IPS-20b (cell line): ENCODE results near the gene TTLL3.

ENCODE experiments used
- H3K27ac ChIP-seq: one replicate; pipeline ENCODE4 v1.5.1; 2013; ENCODE audit warnings: low read length
- H3K27me3 ChIP-seq: 2 replicates; pipeline ENCODE4 v1.6.1; 2013; ENCODE audit warnings: mild to moderate bottlenecking, low read length, inconsistent platforms; ENCODE audit not compliant: insufficient read depth
- H3K36me3 ChIP-seq: 2 replicates; pipeline ENCODE4 v1.6.1; 2013; ENCODE audit warnings: low read depth, mild to moderate bottlenecking, inconsistent platforms, low read length, moderate library complexity; ENCODE audit not compliant: insufficient read depth
- H3K4me1 ChIP-seq: 2 replicates; pipeline ENCODE4 v1.6.1; 2013; ENCODE audit warnings: mild to moderate bottlenecking, control low read depth, inconsistent platforms, low read length, moderate library complexity; ENCODE audit not compliant: insufficient read depth
- H3K4me3 ChIP-seq: 2 replicates; pipeline ENCODE4 v1.5.1; 2013; ENCODE audit warnings: mild to moderate bottlenecking, low read length, inconsistent platforms
- H3K9ac ChIP-seq: 2 replicates; pipeline ENCODE4 v1.6.1; 2013; ENCODE audit warnings: low read depth, mild to moderate bottlenecking, inconsistent platforms, low read length, moderate library complexity
- H3K9me3 ChIP-seq: 2 replicates; pipeline ENCODE4 v1.6.1; 2013; ENCODE audit warnings: mild to moderate bottlenecking, low read depth, low read length, inconsistent platforms; ENCODE audit not compliant: insufficient read depth

The TTLL3 gene

GRCh38 chr3:9884555-9885165 lies 74.6 kb downstream of the TTLL3 start:
- no peaks in the 10 kb centered on the region for H3K36me3 ChIP-seq
- H3K27ac ChIP-seq, result no peak overlapping the region
- H3K4me1 ChIP-seq, result peaks cover 2% of the 10 kb centered on the region; the same call in 1 of the 2 replicates
- H3K4me3 ChIP-seq, result no peak overlapping the region
- H3K27me3 ChIP-seq, result no peaks in the 10 kb centered on the region
- no peak overlapping the region for H3K9ac ChIP-seq
- no peaks in the 10 kb centered on the region for H3K9me3 ChIP-seq
